H1 (cell line): Measurements from ENCODE around the gene PHLPP1. TPM values are rescaled to one million over a fixed set of nuclear protein-coding genes. Genes with fewer than 3 reads are reported as not detected.

ENCODE experiments used
- CTCF ChIA-PET: fragments of 300-600 bp; sonication (Branson Sonifier 250); formaldehyde crosslinking; loops from one replicate; lab custom pipeline; 2021; ENCODE audit not compliant: partially characterized antibody; lab: Charles Lee
- POLR2A ChIA-PET: fragments of 300-600 bp; sonication (Branson Sonifier 250); formaldehyde crosslinking; loops from one replicate; lab custom pipeline; 2021; ENCODE audit warnings: inconsistent platforms; ENCODE audit not compliant: partially characterized antibody; lab: Charles Lee
- DNase-seq, 2 experiments: peaks; one replicate each; pipeline versions ENCODE4 v3.0.0 to v3.0.0-alpha.2; 2010 to 2022; ENCODE audit warnings: low spot score in 2 of 2, low read depth in 1 of 2, mixed read lengths in 1 of 2
- FAIRE-seq: peaks from 2 replicates; lab custom pipeline; 2011; peaks lifted over from hg19 to GRCh38; lab: Jason Lieb, UNC
- H2AFZ ChIP-seq: 2 replicates; pipeline ENCODE4 v1.8.1; 2012; ENCODE audit warnings: low read length, inconsistent platforms
- H2AK5ac ChIP-seq: 2 replicates; pipeline ENCODE4 v1.6.1; 2013; ENCODE audit warnings: low read depth, low read length
- H2BK120ac ChIP-seq: replicated peaks from 2 replicates; pipeline ENCODE3; 2013; ENCODE audit warnings: low read depth, low read length, inconsistent platforms
- H2BK12ac ChIP-seq: 2 replicates; pipeline ENCODE4 v1.6.1; 2013; ENCODE audit warnings: low read depth, low read length
- H2BK15ac ChIP-seq: 2 replicates; pipeline ENCODE4 v1.6.1; 2013; ENCODE audit warnings: low read length
- H2BK20ac ChIP-seq: 2 replicates; pipeline ENCODE4 v1.6.1; 2013; ENCODE audit warnings: low read length
- H2BK5ac ChIP-seq: 2 replicates; pipeline ENCODE4 v1.6.1; 2013; ENCODE audit warnings: low read depth, low read length
- H3K14ac ChIP-seq: 2 replicates; pipeline ENCODE4 v1.6.1; 2013; ENCODE audit warnings: inconsistent platforms; ENCODE audit not compliant: insufficient read length
- H3K18ac ChIP-seq: 2 replicates; pipeline ENCODE4 v1.6.1; 2013; ENCODE audit warnings: low read length; ENCODE audit errors: extremely low read depth
- H3K23ac ChIP-seq: 2 replicates; pipeline ENCODE4 v1.6.1; 2013; ENCODE audit warnings: inconsistent platforms; ENCODE audit not compliant: insufficient read length
- H3K23me2 ChIP-seq: 2 replicates; pipeline ENCODE4 v1.6.1; 2013; ENCODE audit warnings: low read depth, low read length
- H3K27ac ChIP-seq: 2 replicates; pipeline ENCODE4 v1.6.1; 2011; ENCODE audit warnings: low read depth, low read length, inconsistent platforms
- H3K27me3 ChIP-seq, 4 experiments: replicated peaks in 1 of 4; 1 replicate in 1 of 4; 2 replicates in 3 of 4; pipeline versions ENCODE4 v1.6.1 to v1.8.1; 2011 to 2013; ENCODE audit warnings: low read length in 3 of 4, mild to moderate bottlenecking in 3 of 4, inconsistent platforms in 2 of 4, mixed read lengths in 2 of 4, moderate library complexity in 1 of 4; ENCODE audit not compliant: control insufficient read depth in 3 of 4, insufficient read depth in 3 of 4; ENCODE audit errors: extremely low read depth in 1 of 4
- H3K36me3 ChIP-seq, 4 experiments: 2 replicates each; pipeline versions ENCODE4 v1.6.1 to v1.8.1; 2011 to 2013; ENCODE audit warnings: mild to moderate bottlenecking in 4 of 4, low read length in 3 of 4, moderate library complexity in 2 of 4, control low read depth in 1 of 4, inconsistent platforms in 1 of 4; ENCODE audit not compliant: insufficient read depth in 4 of 4, control insufficient read depth in 2 of 4
- H3K4ac ChIP-seq: replicated peaks from 2 replicates; pipeline ENCODE3; 2013; ENCODE audit warnings: low read length, low read depth, mixed read lengths, inconsistent platforms; ENCODE audit not compliant: insufficient read length
- H3K4me1 ChIP-seq, 4 experiments: replicated peaks in 1 of 4; 1 replicate in 1 of 4; 2 replicates in 3 of 4; pipeline versions ENCODE4 v1.6.1 to v1.8.1; 2011 to 2013; ENCODE audit warnings: low read length in 3 of 4, inconsistent platforms in 2 of 4, mixed read lengths in 1 of 4; ENCODE audit not compliant: insufficient read depth in 4 of 4, control insufficient read depth in 3 of 4
- H3K4me2 ChIP-seq, 2 experiments: 2 replicates each; pipeline versions ENCODE4 v1.6.1 to v1.8.1; 2011 to 2013; ENCODE audit warnings: low read depth in 2 of 2, low read length in 2 of 2, control low read depth in 1 of 2, inconsistent platforms in 1 of 2, mild to moderate bottlenecking in 1 of 2; ENCODE audit not compliant: insufficient read depth in 1 of 2
- H3K4me3 ChIP-seq, 4 experiments: fragments of 200-600, 300-600 bp in 1 of 4; sonication (generic), shearing (Covaris generic), sonication (Bioruptor Twin) in 1 of 4; 2 replicates each; pipeline versions ENCODE4 v1.5.1 to v1.8.1; 2011 to 2016; ENCODE audit warnings: low read length in 4 of 4, low read depth in 3 of 4, control low read depth in 2 of 4, inconsistent platforms in 2 of 4, mild to moderate bottlenecking in 2 of 4, mixed read lengths in 1 of 4, moderate library complexity in 1 of 4; ENCODE audit not compliant: insufficient read depth in 2 of 4; ENCODE audit errors: extremely low read depth in 1 of 4
- H3K56ac ChIP-seq: replicated peaks from 2 replicates; pipeline ENCODE3; 2013; ENCODE audit warnings: low read depth, mild to moderate bottlenecking, mixed read lengths, low read length, inconsistent platforms; ENCODE audit not compliant: insufficient read length
- H3K79me1 ChIP-seq: 2 replicates; pipeline ENCODE4 v1.6.1; 2013; ENCODE audit warnings: low read depth, low read length, control low read depth
- H3K79me2 ChIP-seq, 2 experiments: 2 replicates each; pipeline versions ENCODE4 v1.6.1 to v1.8.1; 2012 to 2013; ENCODE audit warnings: low read length in 2 of 2, mild to moderate bottlenecking in 2 of 2, inconsistent platforms in 1 of 2; ENCODE audit not compliant: insufficient read depth in 2 of 2, control insufficient read depth in 1 of 2
- H3K9ac ChIP-seq, 4 experiments: replicated peaks in 1 of 4; 1 replicate in 1 of 4; 2 replicates in 3 of 4; pipeline versions ENCODE4 v1.6.1 to v1.8.1; 2011 to 2013; ENCODE audit warnings: low read depth in 3 of 4, low read length in 3 of 4, control low read depth in 2 of 4, mild to moderate bottlenecking in 2 of 4, moderate library complexity in 2 of 4, inconsistent platforms in 1 of 4; ENCODE audit errors: extremely low read depth in 1 of 4
- H3K9me3 ChIP-seq, 2 experiments: 2 replicates each; pipeline versions ENCODE4 v1.6.1 to v1.8.1; 2012 to 2013; ENCODE audit warnings: mild to moderate bottlenecking in 2 of 2, moderate library complexity in 2 of 2, control low read depth in 1 of 2, inconsistent platforms in 1 of 2, low read depth in 1 of 2, low read length in 1 of 2, mixed read lengths in 1 of 2; ENCODE audit not compliant: insufficient read depth in 2 of 2
- H4K20me1 ChIP-seq, 2 experiments: replicated peaks in 1 of 2; 2 replicates each; pipeline versions ENCODE3 to v1.8.1; 2011 to 2013; ENCODE audit warnings: inconsistent platforms in 2 of 2, low read length in 2 of 2, mild to moderate bottlenecking in 1 of 2; ENCODE audit not compliant: insufficient read depth in 2 of 2, control insufficient read depth in 1 of 2
- H4K5ac ChIP-seq: 2 replicates; pipeline ENCODE4 v1.6.1; 2013; ENCODE audit warnings: low read length, low read depth, mixed read lengths, inconsistent platforms; ENCODE audit not compliant: insufficient read length
- H4K8ac ChIP-seq: 2 replicates; pipeline ENCODE4 v1.8.0; 2013; ENCODE audit warnings: mild to moderate bottlenecking, moderate library complexity, low read length, inconsistent platforms; ENCODE audit not compliant: insufficient read depth; ENCODE audit errors: extremely low read depth
- H4K91ac ChIP-seq: replicated peaks from 2 replicates; pipeline ENCODE3; 2013; ENCODE audit warnings: low read length, mixed read lengths, inconsistent platforms; ENCODE audit not compliant: insufficient read length
- CHD1 ChIP-seq: IDR thresholded peaks from 2 replicates; pipeline ENCODE4 v1.6.1; 2012; ENCODE audit warnings: low read depth, low read length, improper control_type of control experiment
- CREB1 ChIP-seq: IDR thresholded peaks from 2 replicates; pipeline ENCODE4 v1.6.1; 2012; ENCODE audit warnings: inconsistent platforms
- JUN ChIP-seq: IDR thresholded peaks from 2 replicates; pipeline ENCODE4 v1.6.1; 2011; ENCODE audit warnings: low read depth, mild to moderate bottlenecking, improper control_type of control experiment, low read length
- JUND ChIP-seq: IDR thresholded peaks from 2 replicates; pipeline ENCODE4 v1.6.1; 2011; ENCODE audit warnings: mild to moderate bottlenecking, improper control_type of control experiment, low read length
- KDM1A ChIP-seq: fragments of 200-600, 300-600 bp; sonication (generic); IDR thresholded peaks from 2 replicates; pipeline ENCODE4 v1.7.1; 2016; ENCODE audit warnings: mild to moderate bottlenecking, low read length, borderline replicate concordance
- RBBP5 ChIP-seq: IDR thresholded peaks from 2 replicates; pipeline ENCODE4 v1.7.1; 2012; ENCODE audit warnings: low read depth, mild to moderate bottlenecking, inconsistent platforms, low read length, moderate library complexity, borderline replicate concordance
- SIN3A ChIP-seq, 2 experiments: IDR thresholded peaks in 1 of 2; conservative IDR thresholded peaks in 1 of 2; 2 replicates each; pipeline ENCODE4 v1.6.1; 2011 to 2012; ENCODE audit warnings: low read length in 2 of 2, improper control_type of control experiment in 1 of 2, low read depth in 1 of 2, mild to moderate bottlenecking in 1 of 2
- SIX5 ChIP-seq: IDR thresholded peaks from 2 replicates; pipeline ENCODE4 v1.6.1; 2011; ENCODE audit warnings: mild to moderate bottlenecking, low read depth, low read length
- SP1 ChIP-seq: IDR thresholded peaks from 2 replicates; pipeline ENCODE4 v1.6.1; 2011; ENCODE audit warnings: low read depth, low read length
- SUZ12 ChIP-seq: fragments of 200-600 bp; sonication (generic); IDR thresholded peaks from 2 replicates; pipeline ENCODE4 v1.6.1; 2012; ENCODE audit warnings: mild to moderate bottlenecking, inconsistent platforms, low read length, moderate library complexity, mixed read lengths
- TAF7 ChIP-seq: optimal IDR thresholded peaks from 2 replicates; pipeline ENCODE3; 2011; ENCODE audit warnings: low read depth, mild to moderate bottlenecking, inconsistent platforms, low read length, moderate library complexity, borderline replicate concordance
- TEAD4 ChIP-seq: IDR thresholded peaks from 2 replicates; pipeline ENCODE4 v1.6.1; 2012; ENCODE audit warnings: low read depth, low read length, inconsistent platforms, mixed read lengths
- ZNF274 ChIP-seq: IDR thresholded peaks from 2 replicates; pipeline ENCODE4 v1.7.0; 2012; ENCODE audit warnings: low read length, borderline replicate concordance; ENCODE audit errors: extremely low read depth
- WGBS, 2 experiments: shearing (Covaris generic) in 1 of 2; methylation state at CpG; one replicate each; pipeline versions ENCODE4 v1.1.6 to v1.1.7; 2013 to 2015; ENCODE audit warnings: low lambda C conversion rate in 2 of 2, mixed read lengths in 2 of 2, inconsistent platforms in 1 of 2, low coverage in 1 of 2, missing lambda C conversion rate in 1 of 2; ENCODE audit not compliant: insufficient replicate concordance in 2 of 2, insufficient coverage in 1 of 2, insufficient read length in 1 of 2; ENCODE audit errors: extremely low coverage in 1 of 2, missing lambda C conversion rate in 1 of 2; 5-methylcytosine and 5-hydroxymethylcytosine counted together
- polyA plus RNA-seq, 7 experiments: library from polyadenylated mRNA; depleted of rRNA in 3 of 7; stranded (reverse) in 5 of 7; unstranded in 2 of 7; fragments of >200 nt in 5 of 7; fragments of 200-250 nt in 2 of 7; gene quantifications; 1 replicate in 5 of 7; 2 replicates in 1 of 7; 4 replicates in 1 of 7; pipeline versions ENCODE4 v1.2.1 to v1.2.3, GENCODE V29; 2011 to 2013; ENCODE audit warnings: missing spikeins in 2 of 7, mixed read lengths in 2 of 7
- total RNA-seq: library from RNA; stranded (reverse); fragmentation: NEBNext Ultra II Directional; extraction: Animal tissue kit (Norgen Biotek cat#: 25700); gene quantifications from 2 replicates; pipeline ENCODE4 v1.2.1, GENCODE V29; 2021

Gene PHLPP1
- total and polyA plus RNA-seq, 2 of the 8 experiments (the other 6 are each of a cell fraction or from before 2014, with no cell fraction given): 28.0 to 66.3 TPM

DNA sequence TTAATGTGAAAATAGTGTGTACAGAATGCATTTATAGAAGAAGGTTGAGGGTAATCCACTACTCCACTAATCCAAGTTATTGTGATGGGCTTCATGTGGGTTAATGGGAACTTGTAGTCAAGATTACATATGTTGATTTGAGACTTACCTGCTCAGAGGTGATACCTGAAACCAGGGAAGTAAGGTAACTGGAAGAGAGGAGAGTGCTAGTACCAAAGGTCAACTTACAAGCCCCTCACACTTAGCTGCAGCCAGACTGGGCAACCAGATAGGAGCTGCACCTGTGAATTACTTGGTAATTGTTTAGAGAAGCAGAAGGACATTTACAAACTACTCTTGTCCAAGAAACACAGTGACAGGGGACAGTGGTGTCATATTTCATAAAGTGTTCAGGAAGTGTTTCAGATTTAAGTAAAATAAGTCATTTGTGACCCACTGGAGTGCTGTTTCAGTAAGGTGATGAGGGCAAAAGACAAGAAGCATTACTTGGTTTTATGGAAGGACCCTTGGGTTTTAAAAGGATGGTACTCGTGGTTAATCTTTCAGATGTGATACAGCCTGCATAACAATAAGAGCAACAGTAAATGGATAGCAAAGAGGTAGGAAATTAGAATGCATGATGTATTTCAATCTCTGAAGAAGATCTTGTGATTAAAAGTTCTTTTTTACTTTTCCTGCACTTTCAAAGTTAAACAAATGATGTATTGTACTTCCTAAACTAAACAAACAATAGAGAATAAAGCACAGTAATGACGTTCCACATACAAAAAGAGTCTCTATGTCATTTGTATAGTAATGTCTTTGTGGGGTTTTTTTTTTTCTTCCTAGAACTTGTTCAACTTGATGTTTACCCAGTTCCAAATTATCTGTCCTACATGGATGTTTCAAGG lies 189.3 kb downstream of the PHLPP1 start:
- Histone ChIP-seq H2BK5ac (no peak overlapping the region), H4K8ac (no peak overlapping the region), H2BK20ac (no peak overlapping the region), H4K5ac (no peak overlapping the region), H2BK15ac (no peak overlapping the region), H2BK12ac (no peak overlapping the region), H3K4me1 (peaks cover 0 to 11% (median 6%) of the 10 kb centered on the region in 4 experiments; a peak in 2 of 7 replicates), H3K9me3 (no peaks in the 10 kb centered on the region), H2AK5ac (no peak overlapping the region), H3K27ac (no peak overlapping the region), H3K56ac (no peak overlapping the region), H3K79me2 (no peaks in the 10 kb centered on the region), H3K36me3 (peaks cover 3 to 23% (median 11%) of the 10 kb centered on the region in 4 experiments; a peak in 6 of 8 replicates), H3K14ac (no peak overlapping the region), H3K4me3 (no peak overlapping the region), H3K23ac (no peak overlapping the region), H2AFZ (no peak overlapping the region), H4K20me1 (peaks cover 0 to 2% of the 10 kb centered on the region in 2 experiments), H3K23me2 (no peaks in the 10 kb centered on the region), H3K4ac (no peak overlapping the region), H2BK120ac (no peak overlapping the region), H3K4me2 (no peak overlapping the region), H3K9ac (no peak overlapping the region), H3K79me1 (no peaks in the 10 kb centered on the region), H3K27me3 (peaks cover 0 to 1% (median 0%) of the 10 kb centered on the region in 4 experiments; a peak in 1 of 7 replicates), H4K91ac (no peak overlapping the region), H3K18ac (no peak overlapping the region)
- FAIRE-seq: no peak
- 92% methylated on average over 2 of the region's 2 CpGs; no CpG with 5 or more reads in 1 of the 2 experiments for WGBS, 2 experiments
- ChIA-PET POLR2A (no interaction called here), CTCF (interaction anchor here (0.5 to 1.8 kb wide), 3 partner anchors 169 to 279 kb away, joined by 3 read pairs; no protein-coding TSS in a partner anchor)
- no peak for DNase-seq
- TF ChIP-seq SUZ12 (no peak), SP1 (no peak), SIX5 (no peak), TAF7 (no peak), SIN3A (conservative IDR thresholded peaks at IDR 0.05 in 1 of 2, IDR thresholded peaks at IDR 0.05 in 1 of 2; ENCODE audit: low read depth in 1 of 2, low read length in 2 of 2) (no peak), JUND (no peak), CREB1 (no peak), JUN (no peak), TEAD4 (no peak), ZNF274 (no peak), KDM1A (no peak), RBBP5 (no peak), CHD1 (no peak)
